ENCODE results near the gene SLC6A13.

The SLC6A13 gene

DNA sequence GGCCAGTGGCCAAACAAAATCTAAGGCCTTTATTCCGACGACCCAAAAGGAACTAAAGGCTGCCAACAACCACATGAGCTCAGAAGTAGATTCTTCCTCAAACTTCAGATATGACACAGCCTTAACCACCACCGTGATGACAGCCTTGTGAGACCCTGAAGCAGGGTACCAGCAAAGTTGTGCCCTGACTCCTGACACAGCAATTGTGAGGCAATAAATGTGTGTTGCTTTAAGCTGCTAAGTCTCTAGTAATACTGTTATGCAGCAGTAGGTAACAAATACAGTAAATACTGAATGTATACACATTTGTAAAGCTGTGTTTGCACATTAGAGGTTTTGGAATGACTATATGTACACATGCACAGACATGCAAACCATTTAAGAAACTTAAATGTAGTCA lies 10.7 kb upstream of the SLC6A13 start:
- no peak overlapping the region for H3K4me3 ChIP-seq
- no peak overlapping the region for H3K27ac ChIP-seq
- DNase-seq (ENCODE audit: low spot score), result no peak
- TF ChIP-seq CTCF (IDR thresholded peaks at IDR 0.05), result no peak

DNA sequence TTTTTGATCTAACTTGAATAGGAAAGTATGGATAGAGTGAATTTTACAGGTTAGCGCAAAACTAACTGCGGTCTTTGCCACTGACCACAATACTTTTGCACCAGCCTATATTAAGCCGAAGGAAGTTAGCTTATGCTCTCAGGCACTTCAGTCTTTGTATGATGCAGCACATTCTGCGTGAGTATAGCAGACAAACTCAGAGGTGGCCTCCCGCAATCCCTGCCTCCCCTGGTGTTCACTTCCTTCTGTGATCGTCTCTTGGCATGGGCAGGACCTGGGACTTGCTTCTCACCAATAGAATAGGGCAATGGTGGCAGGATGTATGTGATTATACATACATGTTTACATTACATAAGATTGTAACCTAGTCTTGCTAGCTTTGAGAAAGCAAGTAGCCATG lies 10.3 kb upstream of the SLC6A13 start:
- TF ChIP-seq CTCF (IDR thresholded peaks at IDR 0.05), result no peak
- no peak for DNase-seq (ENCODE audit: low spot score)
- Histone ChIP-seq H3K4me3 (no peak overlapping the region), H3K27ac (no peak overlapping the region)

DNA sequence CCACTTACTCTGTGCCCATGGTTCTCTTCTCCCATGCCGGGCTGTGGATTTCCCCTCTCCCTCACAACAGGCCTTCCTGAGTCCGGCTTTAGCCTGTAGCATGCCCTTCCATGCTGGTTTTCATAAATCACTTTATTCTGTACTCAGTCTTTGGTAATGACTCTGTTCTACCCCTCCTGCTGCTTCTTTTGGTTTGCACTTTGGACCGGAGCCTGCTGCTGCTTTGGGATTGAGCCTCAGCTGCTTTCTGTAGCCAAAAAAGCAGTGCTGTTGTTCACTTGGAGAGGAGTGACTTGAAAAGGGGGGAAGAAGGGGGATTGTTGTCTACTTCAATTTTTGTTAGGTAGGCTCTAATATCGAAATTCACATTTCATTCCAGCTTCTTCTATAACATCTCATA lies 8.5 kb upstream of the SLC6A13 start:
- Histone ChIP-seq H3K4me3 (no peak overlapping the region), H3K27ac (no peak overlapping the region)
- TF ChIP-seq CTCF (IDR thresholded peaks at IDR 0.05), result no peak
- no peak for DNase-seq (ENCODE audit: low spot score)

DNA sequence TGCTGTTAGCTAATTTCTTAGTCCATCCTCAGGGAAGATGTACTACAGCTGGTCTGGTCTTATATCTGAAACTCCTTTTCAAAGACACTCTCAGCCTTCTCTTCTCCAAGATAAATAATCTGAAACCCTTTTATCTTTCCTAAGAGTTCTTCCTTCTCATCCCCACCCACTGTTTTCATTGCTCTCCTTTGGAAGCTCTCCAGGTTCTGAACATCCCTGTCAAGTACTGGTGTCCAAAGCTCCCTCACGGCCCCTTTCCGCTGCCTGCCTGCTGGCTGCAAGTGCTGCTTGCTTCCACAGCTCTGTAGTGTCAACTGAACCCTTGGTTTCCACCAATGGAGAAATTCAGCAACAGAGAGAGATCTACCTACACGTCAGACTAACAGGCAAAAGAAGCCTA lies 6.6 kb upstream of the SLC6A13 start:
- TF ChIP-seq CTCF (IDR thresholded peaks at IDR 0.05), result no peak
- no peak for DNase-seq (ENCODE audit: low spot score)

GRCh38 chr12:268483-268840 lies 5.8 kb upstream of the SLC6A13 start:
- Histone ChIP-seq H3K27ac (no peak overlapping the region), H3K4me3 (no peak overlapping the region)
- no peak for DNase-seq (ENCODE audit: low spot score)
- no peak for TF ChIP-seq CTCF (IDR thresholded peaks at IDR 0.05)

More for the DNA sequence above, 6.6 kb upstream of the SLC6A13 start:
- Histone ChIP-seq H3K4me3 (no peak overlapping the region), H3K27ac (no peak overlapping the region)

- Histone ChIP-seq H3K27ac (no peak overlapping the region), H3K4me3 (no peak overlapping the region)
- DNase-seq (ENCODE audit: low spot score), result no peak
- no peak for TF ChIP-seq CTCF (IDR thresholded peaks at IDR 0.05)
Observed at GRCh38 chr12:267581-268482, 5.2 kb upstream of the SLC6A13 start.

DNA sequence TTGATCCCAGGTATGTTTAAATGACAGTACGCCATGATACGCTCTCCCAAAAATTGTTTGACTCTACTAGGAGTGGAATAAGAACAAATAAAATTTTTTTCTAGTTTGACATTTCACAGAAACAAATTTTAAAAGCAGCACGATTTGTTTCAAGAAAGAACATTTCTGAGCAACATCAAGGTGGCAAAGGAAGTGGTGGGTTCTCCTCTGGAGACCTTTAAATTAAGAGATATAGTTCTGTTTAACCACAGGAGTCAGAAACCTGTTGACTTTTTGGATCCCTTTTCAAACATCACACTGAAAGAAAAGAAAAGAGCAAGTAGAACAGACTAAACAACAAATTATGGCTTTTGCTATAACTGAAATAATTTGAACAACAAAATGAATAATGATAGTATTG lies 2.5 kb upstream of the SLC6A13 start:
- H3K4me3 ChIP-seq, result no peak overlapping the region
- no peak for DNase-seq (ENCODE audit: low spot score)
- no peak for TF ChIP-seq CTCF (IDR thresholded peaks at IDR 0.05)
- no peak overlapping the region for H3K27ac ChIP-seq

Data from coronary artery (tissue), 2 donors.